ENCODE data around the gene CD44.

Gene CD44

GRCh38 chr11:35261197-35261596, 122.2 kb downstream of the CD44 start:
- Histone ChIP-seq H3K9me3 (ENCODE audit: severe bottlenecking) (no peaks in the 10 kb centered on the region), H3K27me3 (ENCODE audit: insufficient read depth, low read depth, severe bottlenecking) (no peaks in the 10 kb centered on the region), H3K36me3 (peaks cover 33% of the 10 kb centered on the region), H3K27ac (no peak overlapping the region), H3K4me3 (ENCODE audit: low read depth, low read length) (no peak overlapping the region)
- no peak for DNase-seq
- no peak for TF ChIP-seq CTCF (IDR thresholded peaks at IDR 0.05; ENCODE audit: low read depth, low read length)

- Histone ChIP-seq H3K27ac (no peak overlapping the region), H3K4me3 (ENCODE audit: low read depth, low read length) (no peak overlapping the region), H3K9me3 (ENCODE audit: severe bottlenecking) (no peaks in the 10 kb centered on the region), H3K27me3 (ENCODE audit: insufficient read depth, low read depth, severe bottlenecking) (no peaks in the 10 kb centered on the region), H3K36me3 (peaks cover 33% of the 10 kb centered on the region)
- DNase-seq, result no peak
- TF ChIP-seq CTCF (IDR thresholded peaks at IDR 0.05; ENCODE audit: low read depth, low read length), result no peak
Observed at GRCh38 chr11:35262056-35262455, 123.1 kb downstream of the CD44 start.

GRCh38 chr11:35262735-35263134, 123.8 kb downstream of the CD44 start:
- Histone ChIP-seq H3K9me3 (ENCODE audit: severe bottlenecking) (no peaks in the 10 kb centered on the region), H3K36me3 (peaks cover 33% of the 10 kb centered on the region), H3K4me3 (ENCODE audit: low read depth, low read length) (no peak overlapping the region), H3K27me3 (ENCODE audit: insufficient read depth, low read depth, severe bottlenecking) (no peaks in the 10 kb centered on the region), H3K27ac (no peak overlapping the region)
- no peak for TF ChIP-seq CTCF (IDR thresholded peaks at IDR 0.05; ENCODE audit: low read depth, low read length)
- no peak for DNase-seq

- DNase-seq, result no peak
- Histone ChIP-seq H3K4me3 (ENCODE audit: low read depth, low read length) (no peak overlapping the region), H3K36me3 (peaks cover 34% of the 10 kb centered on the region)
Observed at GRCh38 chr11:35265755-35266454, 126.9 kb downstream of the CD44 start.

GRCh38 chr11:35267504-35267903, 128.5 kb downstream of the CD44 start:
- no peak for TF ChIP-seq CTCF (IDR thresholded peaks at IDR 0.05; ENCODE audit: low read depth, low read length)
- H3K36me3 ChIP-seq, result peaks cover 32% of the 10 kb centered on the region
- no peaks in the 10 kb centered on the region for H3K9me3 ChIP-seq (ENCODE audit: severe bottlenecking)
- no peak for DNase-seq
- H3K4me3 ChIP-seq (ENCODE audit: low read depth, low read length), result no peak overlapping the region
- no peak overlapping the region for H3K27ac ChIP-seq
- no peaks in the 10 kb centered on the region for H3K27me3 ChIP-seq (ENCODE audit: insufficient read depth, low read depth, severe bottlenecking)

More at GRCh38 chr11:35265755-35266454, 126.9 kb downstream of the CD44 start:
- no peaks in the 10 kb centered on the region for H3K9me3 ChIP-seq (ENCODE audit: severe bottlenecking)
- H3K27me3 ChIP-seq (ENCODE audit: insufficient read depth, low read depth, severe bottlenecking), result no peaks in the 10 kb centered on the region
- no peak overlapping the region for H3K27ac ChIP-seq
- TF ChIP-seq CTCF (IDR thresholded peaks at IDR 0.05; ENCODE audit: low read depth, low read length), result no peak

- H3K9me3 ChIP-seq (ENCODE audit: severe bottlenecking), result no peaks in the 10 kb centered on the region
- no peak overlapping the region for H3K27ac ChIP-seq
- no peak for DNase-seq
Observed at GRCh38 chr11:35270342-35270741, 131.4 kb downstream of the CD44 start.

More at GRCh38 chr11:35270342-35270741, 131.4 kb downstream of the CD44 start:
- H3K27me3 ChIP-seq (ENCODE audit: insufficient read depth, low read depth, severe bottlenecking), result no peaks in the 10 kb centered on the region
- no peak for TF ChIP-seq CTCF (IDR thresholded peaks at IDR 0.05; ENCODE audit: low read depth, low read length)
- H3K4me3 ChIP-seq (ENCODE audit: low read depth, low read length), result no peak overlapping the region
- H3K36me3 ChIP-seq, result peaks cover 29% of the 10 kb centered on the region
